SK-N-SH (cell line): Measurements from ENCODE around the gene GNA14.

Source experiments
- EP300 ChIP-seq, 2 experiments: IDR thresholded peaks; 2 replicates each; pipeline versions ENCODE4 v1.4.0 to v1.6.1; 2012; ENCODE audit warnings: borderline replicate concordance in 1 of 2, low read depth in 1 of 2, low read length in 1 of 2
- EZH2phosphoT487 ChIP-seq: fragments of 200-600 bp; sonication (generic); IDR thresholded peaks from 2 replicates; pipeline ENCODE4 v1.6.1; 2017; ENCODE audit warnings: low read depth, mixed run types, mild to moderate bottlenecking, antibody characterized with exemption, moderate library complexity, borderline replicate concordance
- FOXJ3 ChIP-seq: sonication (generic); formaldehyde crosslinking; IDR thresholded peaks from 2 replicates; pipeline ENCODE4 v1.5.1; 2020; ENCODE audit warnings: mild to moderate bottlenecking, missing genetic modification reagents
- FOXM1 ChIP-seq: IDR thresholded peaks from 2 replicates; pipeline ENCODE4 v1.4.0; 2012; ENCODE audit warnings: low read depth, mild to moderate bottlenecking
- GATA2 ChIP-seq: sonication (generic); formaldehyde crosslinking; IDR thresholded peaks from 2 replicates; pipeline ENCODE4 v1.5.0; 2020; ENCODE audit warnings: mild to moderate bottlenecking, missing genetic modification reagents
- RAD21 ChIP-seq: IDR thresholded peaks from 2 replicates; pipeline ENCODE4 v1.6.1; 2012; ENCODE audit warnings: mild to moderate bottlenecking, low read length
- RXRA ChIP-seq: IDR thresholded peaks from 2 replicates; pipeline ENCODE4 v1.4.0; 2012; ENCODE audit warnings: low read depth, mild to moderate bottlenecking, borderline replicate concordance
- TAF1 ChIP-seq: IDR thresholded peaks from 2 replicates; pipeline ENCODE4 v1.6.1; 2012; ENCODE audit warnings: low read depth, mild to moderate bottlenecking, low read length, moderate library complexity, borderline replicate concordance
- TCF12 ChIP-seq: IDR thresholded peaks from 2 replicates; pipeline ENCODE4 v1.4.0; 2012
- TEAD4 ChIP-seq: IDR thresholded peaks from 2 replicates; pipeline ENCODE4 v1.4.0; 2012; ENCODE audit warnings: mild to moderate bottlenecking, borderline replicate concordance; ENCODE audit not compliant: insufficient read depth
- YY1 ChIP-seq: IDR thresholded peaks from 2 replicates; pipeline ENCODE4 v1.4.0; 2012; ENCODE audit warnings: low read depth, mild to moderate bottlenecking
- TF ChIP-seq, protein P1 (sequence below): fragments of 200-600 bp; sonication (generic); IDR thresholded peaks from 2 replicates; pipeline ENCODE4 v1.6.1; 2017; ENCODE audit warnings: antibody characterized with exemption, mild to moderate bottlenecking, moderate library complexity
- TF ChIP-seq, protein P2 (sequence below): IDR thresholded peaks from 2 replicates; pipeline ENCODE4 v1.4.0; 2012; ENCODE audit warnings: low read depth
- TF ChIP-seq, protein P3 (sequence below): IDR thresholded peaks from 2 replicates; pipeline ENCODE4 v1.6.1; 2012; ENCODE audit warnings: mild to moderate bottlenecking, low read depth, low read length, moderate library complexity

DNA sequence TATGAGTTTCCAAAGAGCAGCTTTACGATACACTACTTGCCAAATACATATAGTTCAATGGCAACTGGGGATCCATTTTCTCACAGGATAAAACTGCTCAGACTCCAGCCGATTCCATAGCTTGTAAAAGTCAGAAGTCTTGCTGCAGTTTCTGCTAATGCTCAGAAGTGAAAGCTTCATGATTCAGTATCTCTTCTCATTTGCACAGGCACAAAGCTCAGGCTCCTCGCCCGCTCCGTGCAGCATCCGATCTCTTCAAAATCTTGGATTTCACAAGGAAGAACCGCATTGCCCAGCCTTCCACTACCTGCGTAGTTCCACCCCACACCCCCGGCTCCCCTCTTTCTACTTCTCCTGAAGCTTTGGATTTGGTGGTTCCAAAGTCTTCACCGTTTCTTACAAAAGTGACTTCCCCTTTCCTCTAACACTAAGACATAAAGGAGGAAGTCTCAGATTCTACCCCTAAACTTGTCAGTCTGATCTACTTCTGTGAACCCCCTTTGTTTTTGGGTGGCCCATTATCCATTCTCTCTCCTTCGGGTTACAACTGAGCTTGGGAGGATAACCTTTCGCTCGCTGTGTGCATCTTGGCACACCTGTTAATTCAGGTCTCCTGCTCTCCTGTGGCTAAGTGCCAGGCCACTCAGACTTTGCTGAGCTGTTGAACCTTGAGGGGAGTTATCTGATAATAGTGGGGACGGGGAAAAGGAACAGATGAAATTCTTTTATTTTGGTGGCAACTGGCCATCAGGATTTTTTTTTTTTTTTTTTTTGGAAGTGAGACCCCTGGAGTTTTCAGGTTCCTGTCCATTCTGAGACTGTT is 194.1 kb downstream of the GNA14 start:
- no peak for TF ChIP-seq TEAD4
- no peak for TF ChIP-seq TCF12
- TF ChIP-seq, protein P1, sequence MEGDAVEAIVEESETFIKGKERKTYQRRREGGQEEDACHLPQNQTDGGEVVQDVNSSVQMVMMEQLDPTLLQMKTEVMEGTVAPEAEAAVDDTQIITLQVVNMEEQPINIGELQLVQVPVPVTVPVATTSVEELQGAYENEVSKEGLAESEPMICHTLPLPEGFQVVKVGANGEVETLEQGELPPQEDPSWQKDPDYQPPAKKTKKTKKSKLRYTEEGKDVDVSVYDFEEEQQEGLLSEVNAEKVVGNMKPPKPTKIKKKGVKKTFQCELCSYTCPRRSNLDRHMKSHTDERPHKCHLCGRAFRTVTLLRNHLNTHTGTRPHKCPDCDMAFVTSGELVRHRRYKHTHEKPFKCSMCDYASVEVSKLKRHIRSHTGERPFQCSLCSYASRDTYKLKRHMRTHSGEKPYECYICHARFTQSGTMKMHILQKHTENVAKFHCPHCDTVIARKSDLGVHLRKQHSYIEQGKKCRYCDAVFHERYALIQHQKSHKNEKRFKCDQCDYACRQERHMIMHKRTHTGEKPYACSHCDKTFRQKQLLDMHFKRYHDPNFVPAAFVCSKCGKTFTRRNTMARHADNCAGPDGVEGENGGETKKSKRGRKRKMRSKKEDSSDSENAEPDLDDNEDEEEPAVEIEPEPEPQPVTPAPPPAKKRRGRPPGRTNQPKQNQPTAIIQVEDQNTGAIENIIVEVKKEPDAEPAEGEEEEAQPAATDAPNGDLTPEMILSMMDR: no peak
- TF ChIP-seq FOXM1: no peak
- no peak for TF ChIP-seq TAF1
- no peak for TF ChIP-seq GATA2
- no peak for TF ChIP-seq YY1
- no peak for TF ChIP-seq RXRA
- no peak for TF ChIP-seq EZH2phosphoT487
- TF ChIP-seq RAD21: no peak
- no peak for TF ChIP-seq EP300 (IDR thresholded peaks at IDR 0.05; ENCODE audit: borderline replicate concordance in 1 of 2, low read depth in 1 of 2, low read length in 1 of 2)
- TF ChIP-seq, protein P2, sequence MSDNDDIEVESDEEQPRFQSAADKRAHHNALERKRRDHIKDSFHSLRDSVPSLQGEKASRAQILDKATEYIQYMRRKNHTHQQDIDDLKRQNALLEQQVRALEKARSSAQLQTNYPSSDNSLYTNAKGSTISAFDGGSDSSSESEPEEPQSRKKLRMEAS: no peak
- no peak for TF ChIP-seq FOXJ3
- TF ChIP-seq, protein P3, sequence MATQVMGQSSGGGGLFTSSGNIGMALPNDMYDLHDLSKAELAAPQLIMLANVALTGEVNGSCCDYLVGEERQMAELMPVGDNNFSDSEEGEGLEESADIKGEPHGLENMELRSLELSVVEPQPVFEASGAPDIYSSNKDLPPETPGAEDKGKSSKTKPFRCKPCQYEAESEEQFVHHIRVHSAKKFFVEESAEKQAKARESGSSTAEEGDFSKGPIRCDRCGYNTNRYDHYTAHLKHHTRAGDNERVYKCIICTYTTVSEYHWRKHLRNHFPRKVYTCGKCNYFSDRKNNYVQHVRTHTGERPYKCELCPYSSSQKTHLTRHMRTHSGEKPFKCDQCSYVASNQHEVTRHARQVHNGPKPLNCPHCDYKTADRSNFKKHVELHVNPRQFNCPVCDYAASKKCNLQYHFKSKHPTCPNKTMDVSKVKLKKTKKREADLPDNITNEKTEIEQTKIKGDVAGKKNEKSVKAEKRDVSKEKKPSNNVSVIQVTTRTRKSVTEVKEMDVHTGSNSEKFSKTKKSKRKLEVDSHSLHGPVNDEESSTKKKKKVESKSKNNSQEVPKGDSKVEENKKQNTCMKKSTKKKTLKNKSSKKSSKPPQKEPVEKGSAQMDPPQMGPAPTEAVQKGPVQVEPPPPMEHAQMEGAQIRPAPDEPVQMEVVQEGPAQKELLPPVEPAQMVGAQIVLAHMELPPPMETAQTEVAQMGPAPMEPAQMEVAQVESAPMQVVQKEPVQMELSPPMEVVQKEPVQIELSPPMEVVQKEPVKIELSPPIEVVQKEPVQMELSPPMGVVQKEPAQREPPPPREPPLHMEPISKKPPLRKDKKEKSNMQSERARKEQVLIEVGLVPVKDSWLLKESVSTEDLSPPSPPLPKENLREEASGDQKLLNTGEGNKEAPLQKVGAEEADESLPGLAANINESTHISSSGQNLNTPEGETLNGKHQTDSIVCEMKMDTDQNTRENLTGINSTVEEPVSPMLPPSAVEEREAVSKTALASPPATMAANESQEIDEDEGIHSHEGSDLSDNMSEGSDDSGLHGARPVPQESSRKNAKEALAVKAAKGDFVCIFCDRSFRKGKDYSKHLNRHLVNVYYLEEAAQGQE: no peak
